ENCODE data around the gene TTC23. TPM values are rescaled to one million over a fixed set of nuclear protein-coding genes. Genes with fewer than 3 reads are reported as not detected.

Gene TTC23
- total RNA-seq, 1 donor from 2014 or later, result 2.7 TPM

DNA sequence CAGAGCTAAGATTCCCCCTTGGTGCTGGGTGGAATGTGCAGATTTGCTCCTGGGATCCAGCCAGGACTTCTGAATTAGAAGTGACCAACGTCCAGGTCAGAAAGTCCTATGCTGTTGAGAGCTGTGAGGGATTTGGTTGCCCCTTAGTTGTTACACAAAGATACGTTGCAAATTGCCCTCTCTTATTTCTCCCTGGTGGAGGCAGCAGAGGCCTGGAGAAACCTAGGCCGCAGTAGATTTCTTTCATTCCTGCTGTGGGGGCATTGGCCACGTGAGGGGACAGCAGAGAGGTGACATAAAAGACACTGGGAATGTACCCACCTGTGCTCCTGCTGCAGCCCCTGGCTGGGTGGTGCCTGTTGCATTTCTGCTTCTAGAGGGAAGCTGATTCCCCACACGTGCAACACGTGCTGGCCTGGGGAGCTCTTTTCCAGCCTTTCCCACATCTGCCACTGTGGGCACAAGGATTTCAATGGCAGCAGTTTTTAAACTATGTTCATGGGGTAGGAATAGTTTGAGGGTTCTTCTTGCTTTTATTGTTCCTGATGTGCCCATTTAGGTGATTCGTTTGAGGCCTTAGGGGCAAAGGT is 78.8 kb downstream of the TTC23 start:
- no peak overlapping the region for H3K4me3 Mint-ChIP-seq
- H3K4me1 Mint-ChIP-seq, result peaks cover 20% of the 10 kb centered on the region
- no peak for TF ChIP-seq CTCF (IDR thresholded peaks at IDR 0.05)
- ATAC-seq (ENCODE audit: low read depth) (no peak), DNase-seq (no peak)
- H3K36me3 Mint-ChIP-seq (ENCODE audit: low read depth), result no peaks in the 10 kb centered on the region
- no peak overlapping the region for H3K27ac Mint-ChIP-seq
- H3K27me3 Mint-ChIP-seq, result no peaks in the 10 kb centered on the region
- intact Hi-C loops (cut with micrococcal nuclease), result no loop called here
- POLR2A ChIA-PET, result no interaction called here
- H3K9me3 Mint-ChIP-seq, result no peaks in the 10 kb centered on the region
- CTCF ChIA-PET, result no interaction called here

DNA sequence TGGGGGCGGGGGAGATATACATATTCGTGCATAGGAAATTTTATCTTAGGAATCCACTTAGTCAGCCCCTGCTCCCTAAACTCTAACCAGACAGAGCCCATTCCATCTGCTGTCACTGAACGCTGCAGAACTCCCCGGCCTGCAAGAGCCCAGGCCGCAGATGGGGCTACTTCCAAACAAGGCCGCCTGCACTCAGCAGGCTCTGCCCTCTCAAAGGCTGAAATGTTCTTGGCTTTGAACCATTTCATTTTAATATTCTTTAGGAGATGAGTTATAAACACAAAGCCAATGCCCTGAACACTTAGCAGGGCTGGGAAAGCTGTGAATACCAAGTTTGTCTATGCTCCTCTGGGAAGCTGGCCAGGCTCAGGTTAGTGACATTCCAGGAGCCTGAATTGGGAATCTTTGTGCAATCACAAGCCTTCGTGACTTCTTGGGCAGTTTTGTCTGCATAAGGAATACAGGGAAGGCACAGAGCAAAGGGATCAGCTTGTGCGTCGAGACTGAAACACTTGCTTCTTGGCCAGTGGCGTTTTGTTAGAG is 79.5 kb downstream of the TTC23 start:
- CTCF ChIA-PET, result no interaction called here
- Mint-ChIP-seq H3K4me1 (peaks cover 20% of the 10 kb centered on the region), H3K27me3 (no peaks in the 10 kb centered on the region)

GRCh38 chr15:99168601-99169580 is 80.5 kb downstream of the TTC23 start:
- DNase-seq (no peak), ATAC-seq (ENCODE audit: low read depth) (peak; percentile 49)
- no peaks in the 10 kb centered on the region for H3K9me3 Mint-ChIP-seq
- no peaks in the 10 kb centered on the region for H3K36me3 Mint-ChIP-seq (ENCODE audit: low read depth)
- POLR2A ChIA-PET, result interaction anchor here (0.6 kb wide), 1 partner anchor 564 kb away, joined by 6 read pairs; the partner anchor contains the start of gene LYSMD4
- intact Hi-C loops (cut with micrococcal nuclease), result no loop called here
- CTCF ChIA-PET, result interaction anchor here (1.3 kb wide), 1 partner anchor 40 kb away, joined by 3 read pairs; no protein-coding TSS in a partner anchor
- H3K27me3 Mint-ChIP-seq, result no peaks in the 10 kb centered on the region
- no peak for TF ChIP-seq CTCF (IDR thresholded peaks at IDR 0.05)
- no peak overlapping the region for H3K4me3 Mint-ChIP-seq
- peaks cover 20% of the 10 kb centered on the region for H3K4me1 Mint-ChIP-seq
- no peak overlapping the region for H3K27ac Mint-ChIP-seq

More for the DNA sequence above, 79.5 kb downstream of the TTC23 start:
- no peaks in the 10 kb centered on the region for H3K36me3 Mint-ChIP-seq (ENCODE audit: low read depth)
- intact Hi-C loops (cut with micrococcal nuclease), result no loop called here
- POLR2A ChIA-PET, result interaction anchor here (0.6 kb wide), 1 partner anchor 563 kb away, joined by 6 read pairs; the partner anchor contains the start of gene LYSMD4
- TF ChIP-seq CTCF (IDR thresholded peaks at IDR 0.05), result no peak
- H3K9me3 Mint-ChIP-seq, result no peaks in the 10 kb centered on the region
- H3K27ac Mint-ChIP-seq, result no peak overlapping the region
- no peak for DNase-seq
- no peak for ATAC-seq (ENCODE audit: low read depth)
- H3K4me3 Mint-ChIP-seq, result no peak overlapping the region

- no peak overlapping the region for H3K4me3 Mint-ChIP-seq
- POLR2A ChIA-PET, result no interaction called here
- peaks cover 20% of the 10 kb centered on the region for H3K4me1 Mint-ChIP-seq
- H3K27me3 Mint-ChIP-seq, result no peaks in the 10 kb centered on the region
- peak; percentile 66 for ATAC-seq (ENCODE audit: low read depth)
- intact Hi-C loops (cut with micrococcal nuclease), result no loop called here
- no peaks in the 10 kb centered on the region for H3K9me3 Mint-ChIP-seq
- no peak for TF ChIP-seq CTCF (IDR thresholded peaks at IDR 0.05)
- H3K36me3 Mint-ChIP-seq (ENCODE audit: low read depth), result no peaks in the 10 kb centered on the region
- H3K27ac Mint-ChIP-seq, result no peak overlapping the region
- CTCF ChIA-PET, result interaction anchor here (1.3 kb wide), 1 partner anchor 41 kb away, joined by 3 read pairs; no protein-coding TSS in a partner anchor
- DNase-seq, result no peak
These were observed 81.7 kb downstream of the TTC23 start for GRCh38 chr15:99167640-99168039.

DNA sequence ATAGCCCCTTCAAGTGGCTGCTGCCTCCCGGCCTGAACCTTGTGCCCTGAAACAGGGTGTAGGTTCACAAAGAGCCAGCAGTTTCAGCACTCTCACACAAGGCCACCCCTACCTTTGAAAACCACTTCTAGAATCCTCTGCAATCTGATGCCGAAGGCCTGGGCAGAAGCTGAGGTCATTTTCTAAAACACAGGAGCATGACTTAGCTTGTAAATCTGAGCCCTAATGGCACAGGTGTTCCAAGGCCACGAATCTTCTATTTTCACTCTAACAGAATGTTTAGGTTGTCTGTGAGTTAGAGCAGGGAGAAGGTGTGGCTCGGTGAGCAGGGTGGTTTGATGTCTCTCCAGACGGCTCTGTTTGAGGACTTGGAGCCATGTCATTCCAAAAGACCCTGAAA is 82.2 kb downstream of the TTC23 start:
- intact Hi-C loops (cut with micrococcal nuclease), result no loop called here
- H3K27ac Mint-ChIP-seq, result no peak overlapping the region
- no peaks in the 10 kb centered on the region for H3K27me3 Mint-ChIP-seq
- H3K4me1 Mint-ChIP-seq, result peaks cover 20% of the 10 kb centered on the region
- DNase-seq (no peak), ATAC-seq (ENCODE audit: low read depth) (no peak)
- H3K4me3 Mint-ChIP-seq, result no peak overlapping the region
- ChIA-PET POLR2A (no interaction called here), CTCF (no interaction called here)
- TF ChIP-seq CTCF (IDR thresholded peaks at IDR 0.05), result no peak
- no peaks in the 10 kb centered on the region for H3K36me3 Mint-ChIP-seq (ENCODE audit: low read depth)
- H3K9me3 Mint-ChIP-seq, result no peaks in the 10 kb centered on the region
